CD4-positive, alpha-beta T cell treated with Interleukin-6 for 4 hours (primary cell): ENCODE measurements around the gene PIEZO2.

Source experiments
- DNase-seq: peaks from one replicate; pipeline ENCODE4 v3.0.0-alpha.2; 2020; ENCODE audit warnings: mixed read lengths

Gene PIEZO2

GRCh38 chr18:10838553-10838952 is 310.8 kb downstream of the PIEZO2 start:
- no peak for DNase-seq

DNA sequence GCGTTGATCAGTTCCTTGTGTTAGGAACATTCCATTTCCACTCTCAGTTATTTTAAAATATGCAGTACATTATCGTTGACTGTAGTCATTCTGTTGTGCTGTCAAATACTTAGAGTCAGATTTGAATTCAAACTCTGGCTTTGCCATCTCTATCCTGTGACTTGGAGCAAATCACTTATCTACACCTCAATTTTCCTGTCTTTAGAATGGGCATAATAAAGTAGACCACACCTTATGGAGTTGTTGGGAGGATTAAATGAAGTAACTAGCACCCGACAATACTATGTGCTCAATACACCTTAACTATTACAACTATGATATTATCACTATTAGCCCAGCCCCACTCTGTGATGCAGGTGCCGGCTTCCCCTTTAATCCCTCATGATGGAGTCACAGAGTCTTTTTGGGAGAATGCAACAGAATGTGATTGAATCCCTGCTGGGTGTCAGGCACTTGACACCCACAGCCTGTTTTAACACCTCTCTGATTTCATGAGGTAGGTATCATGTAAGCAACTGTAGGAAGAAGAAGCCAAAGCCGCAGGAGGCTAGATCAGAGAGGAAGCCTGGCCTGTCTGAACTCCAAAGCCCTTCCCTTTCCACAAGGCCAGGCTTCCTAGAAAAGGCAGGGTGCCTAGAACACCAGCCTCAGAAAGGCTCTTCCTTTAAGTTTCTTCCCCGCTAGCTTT is 315.1 kb downstream of the PIEZO2 start:
- no peak for DNase-seq

DNA sequence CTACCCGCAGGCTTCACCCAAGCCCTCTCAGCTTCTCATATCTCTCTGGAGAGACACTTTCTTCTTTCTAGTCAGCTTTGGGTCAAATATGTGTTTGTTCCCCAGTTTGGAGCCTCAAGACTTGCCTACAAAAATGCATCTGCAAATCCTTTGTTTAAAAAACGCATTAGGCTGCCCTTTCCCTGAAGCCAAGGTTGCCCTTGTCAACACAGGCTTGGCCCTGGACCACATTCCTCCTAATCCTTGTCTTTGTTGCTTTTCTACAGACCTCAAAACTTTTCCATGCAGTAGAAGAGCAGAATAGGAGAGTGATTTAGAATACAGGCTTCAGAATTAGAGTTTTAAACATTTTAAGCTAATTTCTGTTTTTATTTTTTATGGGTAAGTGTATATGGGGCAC is 315.7 kb downstream of the PIEZO2 start:
- no peak for DNase-seq

DNA sequence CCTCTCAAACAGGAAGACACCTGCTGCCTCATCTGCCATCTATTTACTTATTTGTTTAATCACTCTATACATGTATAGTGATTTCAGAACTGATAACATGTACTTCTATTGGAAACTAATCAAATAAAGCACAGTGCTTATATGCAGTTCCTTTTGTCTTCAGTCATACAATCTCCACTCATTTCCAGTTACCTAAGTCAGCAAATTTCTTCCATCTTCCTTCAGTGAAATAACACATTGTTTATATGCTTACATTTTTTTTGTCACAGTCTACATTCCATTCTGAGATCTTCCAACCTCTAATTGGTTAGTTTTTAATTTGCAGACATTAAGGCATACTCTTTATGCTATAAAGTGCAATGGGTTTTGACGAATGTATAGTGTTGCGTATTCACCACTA is 323.0 kb downstream of the PIEZO2 start:
- DNase-seq: no peak

DNA sequence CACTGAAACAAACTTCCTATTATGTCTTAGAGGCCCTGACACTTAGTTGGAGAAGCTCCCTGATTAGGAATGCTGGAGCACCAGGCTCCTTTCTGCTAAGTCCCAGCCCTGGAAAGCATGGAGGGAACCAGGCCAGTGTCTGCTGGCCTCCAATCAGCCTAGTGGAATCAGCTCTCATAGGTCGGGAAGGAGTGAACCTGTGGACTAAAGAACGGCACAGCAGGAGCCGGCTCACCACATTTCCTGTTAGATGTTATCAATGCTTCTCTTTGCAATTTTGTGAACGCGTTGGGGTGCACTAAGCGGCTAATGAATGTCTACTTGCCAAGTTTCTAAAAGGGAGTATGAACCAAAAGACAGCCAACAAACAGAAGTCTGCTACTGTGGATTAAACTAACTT is 326.9 kb downstream of the PIEZO2 start:
- no peak for DNase-seq

DNA sequence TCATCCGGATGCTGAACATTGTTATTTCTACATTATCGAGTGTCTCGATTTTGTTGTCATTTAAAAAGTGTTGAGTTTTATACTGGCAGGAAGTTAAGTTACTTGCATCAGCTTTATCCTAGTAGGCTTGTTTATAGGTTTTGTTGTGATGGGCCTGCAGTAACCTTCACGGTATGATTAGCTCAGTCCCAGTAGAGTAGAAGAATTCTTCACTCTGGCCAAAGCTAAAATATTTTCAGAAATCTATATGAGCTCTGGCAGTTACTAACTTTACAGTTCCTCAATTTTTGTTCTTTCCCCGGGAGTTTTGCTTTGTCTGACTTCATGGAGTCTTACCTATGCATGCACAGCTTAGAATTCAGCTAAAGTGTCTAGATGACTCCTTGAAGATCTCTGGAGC is 328.7 kb downstream of the PIEZO2 start:
- no peak for DNase-seq

- no peak for DNase-seq
These were observed 335.0 kb downstream of the PIEZO2 start for GRCh38 chr18:10814336-10814735.

- no peak for DNase-seq
These were observed 343.7 kb downstream of the PIEZO2 start for GRCh38 chr18:10805587-10806118.

- DNase-seq: no peak
These were observed 345.2 kb downstream of the PIEZO2 start for GRCh38 chr18:10804126-10804525.

DNA sequence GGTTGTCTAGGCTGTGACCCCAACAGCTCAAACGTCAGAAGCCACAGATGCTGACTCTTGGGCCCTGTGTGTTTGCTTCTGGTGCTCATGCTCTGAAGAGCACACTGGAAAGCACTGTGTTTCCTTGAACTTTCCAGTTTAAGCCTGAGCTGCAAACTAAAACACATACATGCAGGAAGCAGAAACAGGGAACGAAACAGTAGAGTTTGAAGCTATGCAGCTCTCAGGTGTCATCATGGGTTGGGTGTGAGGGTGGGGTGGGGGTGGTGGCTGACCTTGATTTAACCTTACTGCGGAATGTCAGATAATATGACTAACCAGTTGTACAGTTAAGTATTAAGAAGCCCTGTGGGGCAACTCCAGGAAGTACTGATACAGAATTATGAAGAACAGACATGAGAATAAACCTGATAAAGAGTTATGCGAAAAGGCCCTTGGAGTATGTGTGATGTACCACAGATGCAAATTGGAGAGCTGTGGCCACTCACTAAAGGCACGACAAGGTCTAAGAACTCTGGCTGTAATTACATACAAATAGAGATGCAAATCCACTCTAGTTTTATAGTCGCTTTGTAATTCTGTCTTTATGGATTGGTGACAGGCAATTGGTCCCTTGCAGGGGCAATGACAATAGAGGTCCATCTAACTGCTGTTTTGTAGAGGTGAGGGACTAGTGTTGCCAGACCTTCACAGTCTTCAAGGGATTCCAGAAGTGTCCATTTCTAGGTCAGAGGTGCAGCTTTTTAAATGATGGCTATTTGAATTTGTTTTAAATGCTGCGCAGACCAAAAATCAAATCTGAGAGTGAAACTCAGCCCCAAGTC is 350.4 kb downstream of the PIEZO2 start:
- no peak for DNase-seq

DNA sequence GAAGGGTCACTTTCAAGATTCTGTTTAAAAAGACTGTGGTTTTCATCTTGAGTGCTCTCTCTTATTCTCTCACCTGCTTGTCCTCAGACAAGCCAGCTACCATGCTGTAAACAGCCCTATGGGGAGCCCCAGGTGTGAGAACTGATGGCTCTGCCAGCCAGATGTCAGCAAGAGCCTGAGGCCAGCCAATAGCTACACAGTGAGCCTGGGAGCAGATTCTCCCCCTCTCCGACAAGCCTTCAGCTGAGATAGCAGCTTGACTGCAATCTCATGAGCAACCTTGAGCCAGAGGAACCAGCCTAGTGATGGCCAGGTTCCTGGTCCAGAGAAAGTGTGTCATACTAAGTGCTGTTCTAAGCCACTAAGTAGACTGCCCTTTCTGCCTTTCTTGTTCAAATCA is 351.5 kb downstream of the PIEZO2 start:
- no peak for DNase-seq

- no peak for DNase-seq
These were observed 354.6 kb downstream of the PIEZO2 start for GRCh38 chr18:10794771-10795170.

- DNase-seq: no peak
These were observed 355.5 kb downstream of the PIEZO2 start for GRCh38 chr18:10793730-10794370.

GRCh38 chr18:10792181-10792580 is 357.2 kb downstream of the PIEZO2 start:
- DNase-seq: no peak

DNA sequence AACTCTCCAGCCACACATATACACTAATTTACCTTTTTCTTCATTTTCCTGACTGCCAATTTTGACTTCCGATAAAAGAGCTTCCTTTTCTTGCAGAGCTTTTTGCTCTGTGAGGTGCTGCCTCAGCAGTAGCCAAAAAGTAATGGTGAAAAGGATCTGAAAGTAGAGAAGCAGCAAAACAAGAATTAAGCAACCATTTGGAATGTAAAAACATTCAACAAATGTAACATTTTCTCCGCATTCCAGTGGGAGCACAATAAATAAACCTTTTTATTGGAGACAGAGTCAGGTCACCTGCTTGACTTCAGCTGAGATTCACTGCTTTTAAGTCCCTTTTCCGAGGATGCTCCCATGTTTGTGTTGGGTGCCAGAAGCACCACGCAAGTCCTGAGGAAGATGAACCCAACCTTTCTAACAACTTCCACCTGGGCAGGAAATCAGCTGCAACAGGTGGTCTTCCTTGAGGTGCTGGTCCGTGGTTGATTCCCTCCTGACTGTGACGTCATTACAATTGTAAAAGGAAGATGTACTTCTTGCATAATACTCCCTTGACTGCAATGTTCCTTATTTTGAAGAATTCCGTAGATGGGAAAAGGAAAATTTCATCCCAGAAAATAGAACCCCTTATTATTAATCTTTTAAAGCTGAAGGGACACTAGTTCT is 358.1 kb downstream of the PIEZO2 start:
- no peak for DNase-seq

GRCh38 chr18:10789180-10789579 is 360.2 kb downstream of the PIEZO2 start:
- no peak for DNase-seq

GRCh38 chr18:10787293-10787901 is 362.0 kb downstream of the PIEZO2 start:
- peak; percentile 81 for DNase-seq

GRCh38 chr18:10785798-10786197 is 363.6 kb downstream of the PIEZO2 start:
- DNase-seq: no peak

DNA sequence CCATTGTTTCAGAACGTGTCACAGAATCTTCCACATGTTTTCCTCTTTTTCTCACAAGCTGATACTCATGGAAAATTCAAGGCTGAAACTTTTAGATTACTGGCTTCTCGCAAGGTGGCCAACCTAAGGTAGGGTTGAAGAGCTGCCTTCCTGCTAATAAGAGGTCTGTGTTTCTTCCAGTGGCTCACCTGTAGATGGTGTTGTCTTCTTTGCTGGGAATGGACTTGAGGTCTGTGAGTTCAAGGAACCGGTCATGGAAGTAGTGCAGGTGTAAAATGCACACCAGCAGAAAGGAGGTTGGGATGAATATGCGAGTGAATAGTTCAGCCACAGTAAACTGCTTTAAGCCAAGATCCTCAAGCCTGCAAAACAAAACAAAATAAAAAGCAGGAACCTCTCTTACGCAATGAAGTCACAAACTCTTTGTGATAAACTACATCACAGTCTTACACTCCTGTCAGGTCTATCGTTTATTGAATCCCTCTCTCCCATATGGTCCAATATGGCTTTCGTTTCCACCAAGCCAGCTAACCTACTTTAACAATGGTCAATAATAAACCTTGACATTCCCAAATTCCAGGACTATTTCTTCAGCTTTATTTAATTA is 364.7 kb downstream of the PIEZO2 start:
- no peak for DNase-seq

DNA sequence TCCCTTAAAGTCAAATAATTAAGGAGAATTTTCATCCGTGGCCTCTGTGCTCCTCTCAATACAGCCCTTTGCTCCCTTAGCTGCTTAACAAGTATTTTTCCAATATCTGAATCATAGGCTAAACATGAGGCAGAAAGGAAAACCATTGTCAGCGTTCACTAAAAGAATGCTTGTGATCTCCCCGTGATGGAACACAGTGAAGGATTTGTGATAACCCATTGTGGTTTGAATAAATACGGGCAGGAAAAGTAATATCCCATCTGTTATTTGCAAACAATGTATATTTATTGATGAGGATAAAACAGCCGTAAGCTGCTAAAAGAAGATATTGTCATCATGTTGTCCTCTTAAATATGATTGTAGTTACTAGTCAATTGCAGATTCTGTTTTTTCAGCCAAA is 365.4 kb downstream of the PIEZO2 start:
- no peak for DNase-seq

- no peak for DNase-seq
These were observed 372.9 kb downstream of the PIEZO2 start for GRCh38 chr18:10776493-10776892.

DNA sequence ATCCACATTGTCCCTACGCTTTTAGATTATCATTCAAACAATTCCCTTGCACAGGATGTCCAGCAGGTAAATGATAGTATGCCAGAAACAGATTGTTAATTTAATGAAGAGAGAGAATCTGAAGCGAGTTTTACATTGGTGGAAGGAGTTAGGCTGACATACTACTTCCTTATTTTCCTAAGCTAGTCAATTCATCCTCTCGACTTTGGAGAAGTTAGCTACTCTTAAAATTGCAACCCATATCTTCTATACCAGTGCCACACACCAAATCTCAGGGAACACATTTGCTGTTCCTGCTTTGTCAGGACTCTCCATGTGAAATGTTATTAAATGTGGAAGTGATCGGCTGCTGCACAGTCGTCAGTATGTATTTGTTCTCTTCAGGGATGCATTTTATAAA is 374.3 kb downstream of the PIEZO2 start:
- DNase-seq: no peak
